Liver (tissue), 9 donors: ENCODE data around the gene TMA7B. TPM values are rescaled to one million over a fixed set of nuclear protein-coding genes. Genes with fewer than 3 reads are reported as not detected.

Experiments used
- DNase-seq: peaks from one replicate; pipeline ENCODE4 v3.0.0-alpha.2; 2017; ENCODE audit warnings: low spot score
- H3K27ac ChIP-seq, 2 donors: one replicate each; pipeline ENCODE4 v1.7.0; 2013; ENCODE audit warnings: inconsistent platforms in 2 of 2, low read length in 2 of 2, control low read depth in 1 of 2, low read depth in 1 of 2, mild to moderate bottlenecking in 1 of 2
- H3K27me3 ChIP-seq, 4 donors: one replicate each; pipeline versions ENCODE4 v1.6.1 to v1.7.0; 2013; ENCODE audit warnings: low read length in 3 of 4, inconsistent platforms in 1 of 4, mild to moderate bottlenecking in 1 of 4, moderate library complexity in 1 of 4; ENCODE audit not compliant: control insufficient read depth in 4 of 4, insufficient read depth in 4 of 4
- H3K36me3 ChIP-seq, 4 donors: one replicate each; pipeline versions ENCODE4 v1.6.1 to v1.7.0; 2013; ENCODE audit warnings: low read length in 3 of 4, mild to moderate bottlenecking in 3 of 4, low read depth in 1 of 4, moderate library complexity in 1 of 4; ENCODE audit not compliant: control insufficient read depth in 4 of 4, insufficient read depth in 3 of 4
- H3K4me1 ChIP-seq, 4 donors: one replicate each; pipeline versions ENCODE4 v1.6.1 to v1.7.0; 2013; ENCODE audit warnings: low read length in 3 of 4, mild to moderate bottlenecking in 3 of 4, moderate library complexity in 1 of 4; ENCODE audit not compliant: control insufficient read depth in 4 of 4, insufficient read depth in 4 of 4
- H3K4me3 ChIP-seq, 3 donors: one replicate each; pipeline versions ENCODE4 v1.6.1 to v1.7.0; 2013; ENCODE audit warnings: low read length in 3 of 3, control low read depth in 1 of 3, low read depth in 1 of 3, mild to moderate bottlenecking in 1 of 3
- H3K9ac ChIP-seq, 2 donors: one replicate each; pipeline ENCODE4 v1.7.0; 2013; ENCODE audit warnings: low read length in 2 of 2, mild to moderate bottlenecking in 2 of 2, moderate library complexity in 2 of 2, control low read depth in 1 of 2, low read depth in 1 of 2
- H3K9me3 ChIP-seq, 4 donors: one replicate each; pipeline versions ENCODE4 v1.6.1 to v1.7.0; 2013; ENCODE audit warnings: low read length in 3 of 4; ENCODE audit not compliant: control insufficient read depth in 4 of 4
- ATF3 ChIP-seq: IDR thresholded peaks from 2 replicates; pipeline ENCODE4 v1.6.1; 2016; ENCODE audit warnings: antibody characterized with exemption
- EGR1 ChIP-seq, 2 donors: IDR thresholded peaks; 2 replicates each; pipeline ENCODE4 v1.6.1; 2016 to 2018; ENCODE audit warnings: antibody characterized with exemption in 2 of 2, low read depth in 2 of 2
- FOXA1 ChIP-seq: IDR thresholded peaks from 2 replicates; pipeline ENCODE4 v1.6.1; 2016; ENCODE audit warnings: antibody characterized with exemption
- FOXA2 ChIP-seq: IDR thresholded peaks from 2 replicates; pipeline ENCODE4 v1.6.1; 2016; ENCODE audit warnings: antibody characterized with exemption
- GABPA ChIP-seq, 2 donors: IDR thresholded peaks in 1 of 2; conservative IDR thresholded peaks in 1 of 2; 2 replicates each; pipeline ENCODE4 v1.6.1; 2016; ENCODE audit warnings: antibody characterized with exemption in 2 of 2, mild to moderate bottlenecking in 1 of 2, moderate library complexity in 1 of 2
- HNF4A ChIP-seq, 2 donors: conservative IDR thresholded peaks; 2 replicates each; pipeline ENCODE4 v1.6.1; 2016; ENCODE audit warnings: antibody characterized with exemption in 2 of 2, mild to moderate bottlenecking in 2 of 2
- JUND ChIP-seq, 2 donors: IDR thresholded peaks; 2 replicates each; pipeline ENCODE4 v1.6.1; 2016; ENCODE audit warnings: antibody characterized with exemption in 2 of 2
- MAX ChIP-seq: IDR thresholded peaks from 2 replicates; pipeline ENCODE4 v1.6.1; 2016; ENCODE audit warnings: antibody characterized with exemption
- NR2F2 ChIP-seq: IDR thresholded peaks from 2 replicates; pipeline ENCODE4 v1.6.1; 2016; ENCODE audit warnings: antibody characterized with exemption
- RAD21 ChIP-seq, 2 donors: IDR thresholded peaks; 2 replicates each; pipeline ENCODE4 v1.6.1; 2016; ENCODE audit warnings: antibody characterized with exemption in 2 of 2, mild to moderate bottlenecking in 2 of 2
- RXRA ChIP-seq, 2 donors: IDR thresholded peaks; 2 replicates each; pipeline ENCODE4 v1.6.1; 2017 to 2018; ENCODE audit warnings: antibody characterized with exemption in 2 of 2, mild to moderate bottlenecking in 1 of 2
- SP1 ChIP-seq: IDR thresholded peaks from 2 replicates; pipeline ENCODE4 v1.6.1; 2018; ENCODE audit warnings: antibody characterized with exemption, mild to moderate bottlenecking
- TAF1 ChIP-seq: conservative IDR thresholded peaks from 2 replicates; pipeline ENCODE4 v1.6.1; 2016; ENCODE audit warnings: antibody characterized with exemption, mild to moderate bottlenecking
- YY1 ChIP-seq: IDR thresholded peaks from 2 replicates; pipeline ENCODE4 v1.6.1; 2016; ENCODE audit warnings: antibody characterized with exemption, mild to moderate bottlenecking
- WGBS: extraction: QIAGEN DNeasy Blood & Tissue Kit; methylation state at CpG from one replicate; pipeline ENCODE4 v1.1.7; 2013; 5-methylcytosine and 5-hydroxymethylcytosine counted together
- polyA plus RNA-seq, 2 donors: library from polyadenylated mRNA; stranded (reverse) in 1 of 2; unstranded in 1 of 2; fragments of 200-250 nt in 1 of 2; fragments of >200 nt in 1 of 2; fragmentation: Nextera tagmentation in 1 of 2; extraction: Ambion mirVana in 1 of 2; gene quantifications; one replicate each; pipeline versions ENCODE4 v1.2.1 to v1.2.3, GENCODE V29; 2013 to 2015
- total RNA-seq, 2 donors: library from RNA; depleted of rRNA; stranded (reverse); fragments of >200 nt; gene quantifications; one replicate each; pipeline ENCODE4 v1.2.3, GENCODE V29; 2014
- TF ChIP-seq, protein P1 (sequence below): IDR thresholded peaks from 2 replicates; pipeline ENCODE4 v1.6.1; 2016; ENCODE audit warnings: antibody characterized with exemption
- TF ChIP-seq, protein P2 (sequence below): fragments of 150-350 bp; IDR thresholded peaks from 2 replicates; pipeline ENCODE4 v1.5.1; 2017; ENCODE audit warnings: improper control_type of control experiment, low read depth, low read length; ENCODE audit not compliant: missing input control
- TF ChIP-seq, protein P3 (sequence below): IDR thresholded peaks from 2 replicates; pipeline ENCODE4 v1.6.1; 2016; ENCODE audit warnings: antibody characterized with exemption, mild to moderate bottlenecking
- donor health status: healthy.
- donor health status: healthy.
- donor health status: healthy.
- donor health status: healthy.
- donor health status: healthy.

Gene TMA7B
- total and polyA plus RNA-seq, 4 donors = 0.25 to 2.1 TPM; not detected in 2

DNA sequence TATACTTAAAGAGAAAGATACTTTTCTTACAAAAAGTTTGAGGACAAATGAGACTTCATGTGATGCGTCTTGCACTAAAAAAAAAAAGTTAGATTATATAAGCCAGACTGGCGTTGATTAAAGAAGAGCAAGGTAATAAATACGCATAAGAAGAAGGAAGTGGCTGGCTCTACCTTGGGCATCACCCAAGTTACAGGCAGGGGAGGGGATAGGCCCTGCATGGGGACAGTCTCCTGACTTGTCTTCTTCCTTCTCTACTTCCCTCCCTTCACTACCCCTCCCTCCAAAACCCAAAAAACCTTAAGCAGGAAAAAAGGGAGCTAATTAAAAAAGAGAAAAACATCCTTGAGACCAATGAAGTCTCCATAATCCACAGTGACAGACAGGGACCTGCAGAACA, 22.3 kb upstream of the TMA7B start:
- H3K27ac ChIP-seq = no peak overlapping the region
- H3K27me3 ChIP-seq = peaks cover 0 to 2% (median 0%) of the 10 kb centered on the region in 4 donors
- H3K4me1 ChIP-seq = no peaks in the 10 kb centered on the region
- H3K4me3 ChIP-seq = no peak overlapping the region
- WGBS = 89% methylated on average over 3 of the region's 3 CpGs
- TF ChIP-seq RXRA (IDR thresholded peaks at IDR 0.05) (no peak), FOXA2 (no peak), GABPA (IDR thresholded peaks at IDR 0.05 in 1 of 2, conservative IDR thresholded peaks at IDR 0.05 in 1 of 2) (no peak), EGR1 (IDR thresholded peaks at IDR 0.05; ENCODE audit: low read depth in 2 of 2) (no peak), JUND (IDR thresholded peaks at IDR 0.05) (no peak), HNF4A (conservative IDR thresholded peaks at IDR 0.05) (no peak), FOXA1 (no peak), MAX (no peak), NR2F2 (no peak), RAD21 (IDR thresholded peaks at IDR 0.05) (no peak)
- TF ChIP-seq, protein P1, sequence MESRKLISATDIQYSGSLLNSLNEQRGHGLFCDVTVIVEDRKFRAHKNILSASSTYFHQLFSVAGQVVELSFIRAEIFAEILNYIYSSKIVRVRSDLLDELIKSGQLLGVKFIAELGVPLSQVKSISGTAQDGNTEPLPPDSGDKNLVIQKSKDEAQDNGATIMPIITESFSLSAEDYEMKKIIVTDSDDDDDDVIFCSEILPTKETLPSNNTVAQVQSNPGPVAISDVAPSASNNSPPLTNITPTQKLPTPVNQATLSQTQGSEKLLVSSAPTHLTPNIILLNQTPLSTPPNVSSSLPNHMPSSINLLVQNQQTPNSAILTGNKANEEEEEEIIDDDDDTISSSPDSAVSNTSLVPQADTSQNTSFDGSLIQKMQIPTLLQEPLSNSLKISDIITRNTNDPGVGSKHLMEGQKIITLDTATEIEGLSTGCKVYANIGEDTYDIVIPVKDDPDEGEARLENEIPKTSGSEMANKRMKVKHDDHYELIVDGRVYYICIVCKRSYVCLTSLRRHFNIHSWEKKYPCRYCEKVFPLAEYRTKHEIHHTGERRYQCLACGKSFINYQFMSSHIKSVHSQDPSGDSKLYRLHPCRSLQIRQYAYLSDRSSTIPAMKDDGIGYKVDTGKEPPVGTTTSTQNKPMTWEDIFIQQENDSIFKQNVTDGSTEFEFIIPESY = no peak
- TF ChIP-seq, protein P2, sequence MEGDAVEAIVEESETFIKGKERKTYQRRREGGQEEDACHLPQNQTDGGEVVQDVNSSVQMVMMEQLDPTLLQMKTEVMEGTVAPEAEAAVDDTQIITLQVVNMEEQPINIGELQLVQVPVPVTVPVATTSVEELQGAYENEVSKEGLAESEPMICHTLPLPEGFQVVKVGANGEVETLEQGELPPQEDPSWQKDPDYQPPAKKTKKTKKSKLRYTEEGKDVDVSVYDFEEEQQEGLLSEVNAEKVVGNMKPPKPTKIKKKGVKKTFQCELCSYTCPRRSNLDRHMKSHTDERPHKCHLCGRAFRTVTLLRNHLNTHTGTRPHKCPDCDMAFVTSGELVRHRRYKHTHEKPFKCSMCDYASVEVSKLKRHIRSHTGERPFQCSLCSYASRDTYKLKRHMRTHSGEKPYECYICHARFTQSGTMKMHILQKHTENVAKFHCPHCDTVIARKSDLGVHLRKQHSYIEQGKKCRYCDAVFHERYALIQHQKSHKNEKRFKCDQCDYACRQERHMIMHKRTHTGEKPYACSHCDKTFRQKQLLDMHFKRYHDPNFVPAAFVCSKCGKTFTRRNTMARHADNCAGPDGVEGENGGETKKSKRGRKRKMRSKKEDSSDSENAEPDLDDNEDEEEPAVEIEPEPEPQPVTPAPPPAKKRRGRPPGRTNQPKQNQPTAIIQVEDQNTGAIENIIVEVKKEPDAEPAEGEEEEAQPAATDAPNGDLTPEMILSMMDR = no peak
- TF ChIP-seq, protein P3, sequence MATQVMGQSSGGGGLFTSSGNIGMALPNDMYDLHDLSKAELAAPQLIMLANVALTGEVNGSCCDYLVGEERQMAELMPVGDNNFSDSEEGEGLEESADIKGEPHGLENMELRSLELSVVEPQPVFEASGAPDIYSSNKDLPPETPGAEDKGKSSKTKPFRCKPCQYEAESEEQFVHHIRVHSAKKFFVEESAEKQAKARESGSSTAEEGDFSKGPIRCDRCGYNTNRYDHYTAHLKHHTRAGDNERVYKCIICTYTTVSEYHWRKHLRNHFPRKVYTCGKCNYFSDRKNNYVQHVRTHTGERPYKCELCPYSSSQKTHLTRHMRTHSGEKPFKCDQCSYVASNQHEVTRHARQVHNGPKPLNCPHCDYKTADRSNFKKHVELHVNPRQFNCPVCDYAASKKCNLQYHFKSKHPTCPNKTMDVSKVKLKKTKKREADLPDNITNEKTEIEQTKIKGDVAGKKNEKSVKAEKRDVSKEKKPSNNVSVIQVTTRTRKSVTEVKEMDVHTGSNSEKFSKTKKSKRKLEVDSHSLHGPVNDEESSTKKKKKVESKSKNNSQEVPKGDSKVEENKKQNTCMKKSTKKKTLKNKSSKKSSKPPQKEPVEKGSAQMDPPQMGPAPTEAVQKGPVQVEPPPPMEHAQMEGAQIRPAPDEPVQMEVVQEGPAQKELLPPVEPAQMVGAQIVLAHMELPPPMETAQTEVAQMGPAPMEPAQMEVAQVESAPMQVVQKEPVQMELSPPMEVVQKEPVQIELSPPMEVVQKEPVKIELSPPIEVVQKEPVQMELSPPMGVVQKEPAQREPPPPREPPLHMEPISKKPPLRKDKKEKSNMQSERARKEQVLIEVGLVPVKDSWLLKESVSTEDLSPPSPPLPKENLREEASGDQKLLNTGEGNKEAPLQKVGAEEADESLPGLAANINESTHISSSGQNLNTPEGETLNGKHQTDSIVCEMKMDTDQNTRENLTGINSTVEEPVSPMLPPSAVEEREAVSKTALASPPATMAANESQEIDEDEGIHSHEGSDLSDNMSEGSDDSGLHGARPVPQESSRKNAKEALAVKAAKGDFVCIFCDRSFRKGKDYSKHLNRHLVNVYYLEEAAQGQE = no peak
- no peak for DNase-seq
- no peak overlapping the region for H3K9ac ChIP-seq
- no peaks in the 10 kb centered on the region for H3K36me3 ChIP-seq
- H3K9me3 ChIP-seq = no peaks in the 10 kb centered on the region

- no peak overlapping the region for H3K9ac ChIP-seq
- no peak for DNase-seq
- H3K27ac ChIP-seq = no peak overlapping the region
- no peak overlapping the region for H3K4me3 ChIP-seq
- WGBS = 83% methylated on average over 14 of the region's 14 CpGs
- no peaks in the 10 kb centered on the region for H3K9me3 ChIP-seq
- H3K27me3 ChIP-seq = peaks cover 0 to 2% (median 0%) of the 10 kb centered on the region in 4 donors
- H3K4me1 ChIP-seq = no peaks in the 10 kb centered on the region
- H3K36me3 ChIP-seq = no peaks in the 10 kb centered on the region
- TF ChIP-seq SP1 (no peak), EGR1 (IDR thresholded peaks at IDR 0.05; ENCODE audit: low read depth in 2 of 2) (no peak), RAD21 (IDR thresholded peaks at IDR 0.05) (no peak), FOXA2 (no peak), TAF1 (no peak), YY1 (no peak), RXRA (IDR thresholded peaks at IDR 0.05) (no peak), GABPA (IDR thresholded peaks at IDR 0.05 in 1 of 2, conservative IDR thresholded peaks at IDR 0.05 in 1 of 2) (no peak), FOXA1 (no peak), HNF4A (conservative IDR thresholded peaks at IDR 0.05) (no peak), ATF3 (no peak)
- TF ChIP-seq, protein P3 = no peak
- TF ChIP-seq, protein P1 = no peak
Observed at GRCh38 chr22:39938509-39939111, 21.6 kb upstream of the TMA7B start.
